A172 (cell line): ENCODE results near the gene CLBA1. TPM values are rescaled to one million over a fixed set of nuclear protein-coding genes. Genes with fewer than 3 reads are reported as not detected.
"Not testable (repeated sequence)": the region's sequence is repeated elsewhere in the genome, so short reads cannot be mapped to it uniquely, and the experiment has no call there.

Experiments used
- DNase-seq: peaks from one replicate; pipeline ENCODE4 v3.0.0-alpha.2; 2015; ENCODE audit warnings: low spot score
- total RNA-seq: library from RNA; depleted of rRNA; stranded (reverse); fragments of >200 nt; shearing (Covaris generic); gene quantifications from 2 replicates; pipeline ENCODE4 v1.2.3, GENCODE V29; 2014; rRNA removed

The CLBA1 gene
- 9.9 and 11.1 TPM in 2 replicates for total RNA-seq

GRCh38 chr14:104985675-104986486, at the start of gene CLBA1:
CLBA1 (plus strand) TSS chr14:104985788; CDS start chr14:104986432, 644 bp downstream.
- peak; percentile 53 for DNase-seq

DNA sequence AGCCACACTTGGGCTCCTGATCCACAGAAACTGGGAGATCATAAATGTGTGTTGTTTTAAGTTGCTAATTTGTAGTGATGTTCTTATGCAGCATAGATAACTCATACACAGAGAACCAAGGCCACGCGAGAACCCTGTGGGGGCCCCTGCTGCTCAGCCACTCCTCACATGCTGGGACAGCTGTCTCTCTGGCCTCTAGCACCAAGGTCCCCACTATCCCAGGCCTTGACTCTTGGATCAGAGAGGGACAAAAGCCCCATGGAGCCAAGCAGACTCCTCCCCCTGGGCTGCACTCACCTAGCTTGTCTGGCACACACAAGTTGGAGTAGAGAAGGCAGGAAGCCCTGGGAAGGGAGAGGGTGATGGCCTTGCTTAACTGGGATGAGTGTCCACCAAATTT, 49.6 kb upstream of the CLBA1 start:
- no peak for DNase-seq

- no peak for DNase-seq
Measured at GRCh38 chr14:104936361-104937155, 49.0 kb upstream of the CLBA1 start.

- no peak for DNase-seq
Measured at GRCh38 chr14:104937161-104937560, 48.4 kb upstream of the CLBA1 start.

DNA sequence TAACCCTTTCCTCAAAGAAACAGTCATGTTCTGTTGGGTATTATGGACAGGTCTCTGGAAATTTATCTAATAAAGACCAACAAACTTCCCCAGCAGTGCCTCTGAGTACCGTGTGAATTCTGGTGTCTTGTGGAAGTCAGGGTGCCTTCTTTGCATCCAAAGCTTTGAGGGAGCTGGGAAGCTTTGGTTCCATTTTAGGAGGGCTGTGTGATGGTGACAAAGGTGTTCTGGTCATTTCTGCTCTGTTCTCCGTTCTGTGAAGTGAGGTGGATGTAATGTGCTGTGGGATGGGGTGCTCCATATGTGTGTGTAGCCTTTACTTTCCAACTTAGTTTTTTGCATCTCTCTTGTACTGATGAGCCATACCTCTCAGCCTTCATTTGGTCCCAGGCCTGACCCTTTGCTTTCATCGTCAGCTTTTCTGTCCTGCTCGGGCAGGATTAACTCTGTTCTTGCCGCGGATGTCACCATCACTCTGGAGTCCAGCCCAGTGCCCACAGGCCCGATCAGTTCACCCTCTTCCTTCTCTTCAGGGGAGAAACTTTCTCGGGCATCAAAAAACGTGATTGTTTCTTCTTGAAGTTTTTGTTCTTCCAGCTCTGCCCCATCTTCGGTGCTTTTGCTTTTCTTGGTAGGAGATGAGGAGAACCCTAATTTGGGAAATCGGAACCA, 47.8 kb upstream of the CLBA1 start:
- no peak for DNase-seq

GRCh38 chr14:104938436-104938835, 47.2 kb upstream of the CLBA1 start:
- no peak for DNase-seq

GRCh38 chr14:104938960-104939359, 46.6 kb upstream of the CLBA1 start:
- no peak for DNase-seq

DNA sequence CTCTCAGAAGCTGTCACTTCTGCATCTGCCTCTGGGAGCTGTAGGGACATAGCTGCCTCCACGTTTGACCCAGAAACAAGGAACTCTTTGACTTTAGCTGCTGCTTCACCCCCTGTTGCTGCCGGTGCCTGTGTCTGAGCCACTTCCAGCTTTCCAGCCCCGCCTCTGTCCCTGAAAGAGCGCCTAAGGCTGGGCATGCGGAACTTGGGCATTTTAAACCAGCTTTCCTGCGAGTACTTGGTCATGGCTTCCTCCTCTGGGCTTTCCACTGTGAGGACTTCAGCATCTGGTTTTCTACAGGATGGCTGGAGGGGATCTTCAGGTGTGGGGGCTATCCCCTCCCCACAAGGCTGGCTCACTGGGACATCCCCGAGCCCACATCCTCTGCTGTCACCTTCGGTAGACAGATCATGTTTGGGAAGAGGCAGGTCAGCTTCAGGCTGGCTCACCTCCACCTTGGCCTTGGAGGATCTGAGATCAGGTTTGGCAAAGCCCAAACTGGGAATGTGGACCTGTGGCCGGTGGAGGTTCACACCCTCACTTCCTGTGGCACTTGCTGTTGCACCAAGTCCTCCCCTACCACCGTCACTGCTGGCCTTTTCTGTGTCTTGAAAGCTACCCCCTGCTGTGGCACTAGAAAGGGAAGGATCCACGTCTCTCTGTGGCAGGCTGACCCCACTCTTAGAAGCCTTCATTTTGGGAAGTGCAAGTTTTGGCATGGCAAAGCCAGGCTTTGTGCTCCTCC, 45.8 kb upstream of the CLBA1 start:
- DNase-seq: no peak

- no peak for DNase-seq
Measured at GRCh38 chr14:104940526-104941150, 45.0 kb upstream of the CLBA1 start.

DNA sequence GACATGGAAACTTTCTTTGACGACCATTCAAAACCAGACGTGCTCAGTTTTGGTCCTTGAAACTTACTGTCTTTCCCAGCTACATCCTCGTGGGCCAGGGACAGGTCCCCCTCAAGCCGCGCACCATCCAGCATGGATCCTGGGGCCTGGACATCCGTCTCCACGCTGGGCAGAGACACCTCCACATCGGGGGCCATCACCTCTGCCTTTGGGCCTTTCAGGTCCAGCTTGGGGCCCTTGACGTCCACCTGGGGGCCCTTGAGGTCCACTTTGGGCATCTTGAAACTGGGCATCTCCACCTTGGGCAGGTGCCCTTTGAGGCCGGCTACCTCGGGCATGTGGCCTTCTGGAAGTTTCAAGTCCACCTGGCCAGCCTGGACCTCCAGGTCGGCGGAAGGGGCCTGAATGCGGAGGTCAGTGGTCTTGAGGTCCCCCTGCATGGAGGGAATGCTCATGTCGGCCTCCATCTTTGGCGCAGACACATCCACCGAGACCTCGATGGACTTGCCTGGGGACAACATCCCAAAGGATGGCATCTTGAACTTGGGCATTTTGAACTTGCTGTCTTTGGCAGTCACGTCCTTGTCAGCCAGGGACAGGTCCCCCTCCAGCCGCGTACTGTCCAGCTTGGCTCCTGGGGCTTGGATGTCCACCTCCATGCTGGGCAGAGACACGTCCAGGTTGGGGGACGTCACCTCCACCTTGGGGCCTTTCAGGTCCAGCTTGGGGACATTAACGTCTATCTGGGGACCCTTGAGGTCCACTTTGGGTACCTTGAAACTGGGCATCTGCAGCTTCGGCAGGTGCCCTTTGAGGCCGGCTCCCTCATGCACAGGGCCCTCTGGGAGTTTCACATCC, 43.9 kb upstream of the CLBA1 start:
- DNase-seq: no peak

- no peak for DNase-seq
Measured at GRCh38 chr14:104942586-104942985, 43.0 kb upstream of the CLBA1 start.

DNA sequence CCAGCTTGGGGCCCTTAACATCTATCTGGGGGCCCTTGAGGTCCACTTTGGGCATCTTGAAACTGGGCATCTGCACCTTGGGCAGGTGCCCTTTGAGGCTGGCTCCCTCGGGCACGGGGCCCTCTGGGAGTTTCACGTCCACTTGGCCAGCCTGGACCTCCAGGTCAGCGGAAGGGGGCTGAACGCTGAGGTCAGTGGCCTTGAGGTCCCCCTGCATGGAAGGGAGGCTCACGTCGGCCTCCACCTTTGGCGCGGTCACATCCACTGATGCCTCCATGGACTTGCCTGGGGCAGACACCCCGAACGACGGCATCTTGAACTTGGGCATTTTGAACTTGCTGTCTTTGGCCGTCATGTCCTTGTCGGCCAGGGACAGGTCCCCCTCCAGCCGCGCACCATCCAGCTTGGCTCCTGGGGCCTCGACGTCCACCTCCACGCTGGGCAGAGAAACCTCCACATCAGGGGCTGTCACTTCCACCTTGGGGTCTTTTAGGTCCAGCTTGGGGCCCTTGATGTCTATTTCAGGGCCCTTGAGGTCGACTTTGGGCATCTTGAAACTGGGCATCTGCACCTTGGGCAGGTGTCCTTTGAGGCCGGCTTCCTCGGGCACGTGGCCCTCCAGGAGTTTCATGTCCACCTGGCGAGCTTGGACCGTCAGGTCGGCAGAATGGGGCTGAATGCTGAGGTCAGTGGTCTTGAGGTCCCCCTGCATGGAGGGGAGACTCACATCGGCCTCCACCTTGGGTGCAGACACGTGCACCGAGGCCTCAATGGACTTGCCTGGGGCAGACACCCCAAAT, 42.2 kb upstream of the CLBA1 start:
- not testable (repeated sequence) for DNase-seq

- not testable (repeated sequence) for DNase-seq
Measured at GRCh38 chr14:104944016-104944308, 41.6 kb upstream of the CLBA1 start.

GRCh38 chr14:104944436-104945205, 41.0 kb upstream of the CLBA1 start:
- DNase-seq: not testable (repeated sequence)

GRCh38 chr14:104945266-104945665, 40.3 kb upstream of the CLBA1 start:
- not testable (repeated sequence) for DNase-seq

GRCh38 chr14:104945986-104946965, 39.3 kb upstream of the CLBA1 start:
- not testable (repeated sequence) for DNase-seq

GRCh38 chr14:104947201-104947600, 38.4 kb upstream of the CLBA1 start:
- DNase-seq: not testable (repeated sequence)
